Spleen (tissue), 11 donors: ENCODE results near the gene RNF146. TPM values are rescaled to one million over a fixed set of nuclear protein-coding genes. Genes with fewer than 3 reads are reported as not detected.

Experiments
- DNase-seq: peaks from one replicate; pipeline ENCODE4 v3.0.0-alpha.2; 2020
- H3K27ac ChIP-seq, 8 donors: fragments of 200-600 bp; sonication (generic) in 7 of 8; 1 replicate in 4 of 8; 2 replicates in 4 of 8; pipeline versions ENCODE4 v1.5.0 to v1.8.0; 2016 to 2021; ENCODE audit warnings: inconsistent platforms in 4 of 8, mild to moderate bottlenecking in 4 of 8, moderate library complexity in 1 of 8
- H3K27me3 ChIP-seq, 7 donors: fragments of 200-600 bp; sonication (generic) in 6 of 7; replicated peaks in 1 of 7; 1 replicate in 4 of 7; 2 replicates in 3 of 7; pipeline versions ENCODE4 v1.5.0 to v1.8.0; 2016 to 2021; ENCODE audit warnings: inconsistent platforms in 3 of 7, mild to moderate bottlenecking in 1 of 7
- H3K36me3 ChIP-seq, 6 donors: fragments of 200-600 bp; sonication (generic) in 5 of 6; 1 replicate in 4 of 6; 2 replicates in 2 of 6; pipeline versions ENCODE4 v1.5.0 to v1.8.0; 2016 to 2021; ENCODE audit warnings: inconsistent platforms in 2 of 6
- H3K4me1 ChIP-seq, 6 donors: fragments of 200-600 bp; sonication (generic) in 5 of 6; 1 replicate in 3 of 6; 2 replicates in 3 of 6; pipeline versions ENCODE4 v1.5.0 to v1.8.0; 2016 to 2021; ENCODE audit warnings: inconsistent platforms in 3 of 6
- H3K4me3 ChIP-seq, 8 donors: fragments of 200-600 bp; sonication (generic) in 7 of 8; 1 replicate in 4 of 8; 2 replicates in 4 of 8; pipeline versions ENCODE4 v1.5.0 to v1.8.0; 2016 to 2021; ENCODE audit warnings: inconsistent platforms in 4 of 8, mild to moderate bottlenecking in 4 of 8, moderate library complexity in 2 of 8
- H3K9me3 ChIP-seq, 8 donors: fragments of 200-600 bp; sonication (generic) in 7 of 8; 1 replicate in 4 of 8; 2 replicates in 4 of 8; pipeline versions ENCODE4 v1.5.0 to v1.8.0; 2016 to 2021; ENCODE audit warnings: inconsistent platforms in 4 of 8
- POLR2A ChIP-seq, 3 donors: fragments of 450-650 bp; IDR thresholded peaks; one replicate each; pipeline ENCODE4 v1.5.1; 2017; ENCODE audit warnings: antibody characterized with exemption in 3 of 3, mild to moderate bottlenecking in 1 of 3
- POLR2AphosphoS5 ChIP-seq, 3 donors: sonication (generic); formaldehyde crosslinking; IDR thresholded peaks; one replicate each; pipeline ENCODE4 v1.5.1; 2017; ENCODE audit warnings: antibody characterized with exemption in 3 of 3
- WGBS, 5 donors: extraction: QIAGEN DNeasy Blood & Tissue Kit in 3 of 5; methylation state at CpG; one replicate each; pipeline versions ENCODE4 v1.1.5 to v1.1.7; 2013 to 2018; 5-methylcytosine and 5-hydroxymethylcytosine counted together
- intact Hi-C: fragments of 100-400 bp; cut with DNase I; formaldehyde crosslinking; loops from one replicate; pipeline ENCODE4 v1.15.0; 2023; ENCODE audit warnings: low total_unique reads
- polyA plus RNA-seq, 3 donors: library from polyadenylated mRNA; stranded (reverse); fragments of 200-250 nt; gene quantifications; one replicate each; pipeline ENCODE4 v1.2.1, GENCODE V29; 2013
- total RNA-seq, 7 donors: library from RNA; depleted of rRNA in 3 of 7; stranded (reverse); fragments of >200 nt in 3 of 7; fragmentation: NEBNext Ultra II Directional in 4 of 7; extraction: Animal tissue kit (Norgen Biotek cat#: 25700) in 4 of 7; gene quantifications; one replicate each; pipeline versions ENCODE4 v1.1.0 to v1.2.1, GENCODE V29; 2016 to 2021
- TF ChIP-seq, protein P1 (sequence below), 11 experiments: fragments of 200-600 bp in 7 of 11; fragments of 450-650 bp in 4 of 11; sonication (generic) in 4 of 11; IDR thresholded peaks in 8 of 11; conservative IDR thresholded peaks in 3 of 11; 1 replicate in 7 of 11; 2 replicates in 4 of 11; pipeline versions ENCODE4 v1.4.0 to v1.8.0; 2016 to 2021; ENCODE audit warnings: antibody characterized with exemption in 11 of 11, inconsistent platforms in 4 of 11, mild to moderate bottlenecking in 1 of 11
- donor health status: healthy with polysubstance abuse.
- donor health status: DM: no; HTN: no; CAD: no; lungs with moderate emphysema.
- donor health status: DM: no; HTN: no; CAD: no.
- donor health status: Bipolar disorder and iron deficiency.
- donor health status: healthy.
- donor health status: DM: no; HTN: no; CAD: no.
- donor health status: DM: yes; HTN: yes; CAD: no.

Gene RNF146
- total and polyA plus RNA-seq, 10 donors: 31.5 to 125 (median 64.2) TPM

DNA sequence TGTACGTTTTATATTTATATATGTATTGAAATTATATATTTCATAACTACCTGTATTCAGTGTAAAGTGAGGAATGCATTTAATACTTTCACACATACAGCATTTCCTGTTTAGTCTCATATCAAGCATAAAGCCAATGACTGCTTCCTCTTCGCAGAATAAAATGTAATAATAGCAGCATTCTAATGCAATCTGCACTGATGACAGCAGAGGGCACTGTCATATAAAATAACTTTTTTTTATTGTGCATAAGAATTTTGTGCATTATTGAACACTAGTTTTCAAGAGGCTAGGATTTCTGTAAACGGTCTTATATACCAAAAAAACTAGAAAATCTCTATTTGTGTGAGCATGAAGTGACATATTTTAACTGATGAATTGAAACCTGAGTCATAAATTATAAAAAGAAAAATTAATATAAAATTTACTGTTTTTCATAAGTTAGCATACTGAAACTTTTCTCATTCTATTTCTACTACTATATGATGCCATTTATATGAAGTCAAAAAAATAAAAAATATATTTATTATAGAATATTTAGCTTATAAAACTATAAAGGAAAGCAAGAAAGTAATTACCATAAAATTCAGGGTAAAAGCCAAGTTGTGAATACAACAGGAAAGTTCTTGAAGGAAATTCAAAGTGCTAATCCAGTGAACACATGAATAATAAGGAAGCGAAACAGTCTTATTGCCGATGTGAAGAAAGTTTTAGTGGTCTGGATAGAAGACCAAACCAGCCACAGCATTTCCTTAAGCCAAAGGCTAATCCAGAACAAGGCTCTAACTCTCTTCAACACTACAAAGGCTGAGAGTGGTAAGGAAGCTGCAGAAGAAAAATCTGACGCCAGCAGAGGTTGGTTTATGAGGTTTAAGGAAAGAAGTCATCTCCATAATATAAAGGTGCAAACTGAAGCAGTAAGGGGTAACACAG lies 36.3 kb downstream of the RNF146 start:
- Histone ChIP-seq H3K4me3 (no peak overlapping the region), H3K27ac (no peak overlapping the region), H3K36me3 (peaks cover 0 to 23% (median 0%) of the 10 kb centered on the region in 6 donors), H3K9me3 (peaks cover 0 to 9% (median 2%) of the 10 kb centered on the region in 8 donors), H3K4me1 (peaks cover 0 to 33% (median 25%) of the 10 kb centered on the region in 6 donors), H3K27me3 (no peaks in the 10 kb centered on the region)
- TF ChIP-seq POLR2AphosphoS5 (IDR thresholded peaks at IDR 0.05): no peak
- no peak for TF ChIP-seq POLR2A (IDR thresholded peaks at IDR 0.05)
- TF ChIP-seq, protein P1, sequence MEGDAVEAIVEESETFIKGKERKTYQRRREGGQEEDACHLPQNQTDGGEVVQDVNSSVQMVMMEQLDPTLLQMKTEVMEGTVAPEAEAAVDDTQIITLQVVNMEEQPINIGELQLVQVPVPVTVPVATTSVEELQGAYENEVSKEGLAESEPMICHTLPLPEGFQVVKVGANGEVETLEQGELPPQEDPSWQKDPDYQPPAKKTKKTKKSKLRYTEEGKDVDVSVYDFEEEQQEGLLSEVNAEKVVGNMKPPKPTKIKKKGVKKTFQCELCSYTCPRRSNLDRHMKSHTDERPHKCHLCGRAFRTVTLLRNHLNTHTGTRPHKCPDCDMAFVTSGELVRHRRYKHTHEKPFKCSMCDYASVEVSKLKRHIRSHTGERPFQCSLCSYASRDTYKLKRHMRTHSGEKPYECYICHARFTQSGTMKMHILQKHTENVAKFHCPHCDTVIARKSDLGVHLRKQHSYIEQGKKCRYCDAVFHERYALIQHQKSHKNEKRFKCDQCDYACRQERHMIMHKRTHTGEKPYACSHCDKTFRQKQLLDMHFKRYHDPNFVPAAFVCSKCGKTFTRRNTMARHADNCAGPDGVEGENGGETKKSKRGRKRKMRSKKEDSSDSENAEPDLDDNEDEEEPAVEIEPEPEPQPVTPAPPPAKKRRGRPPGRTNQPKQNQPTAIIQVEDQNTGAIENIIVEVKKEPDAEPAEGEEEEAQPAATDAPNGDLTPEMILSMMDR (IDR thresholded peaks at IDR 0.05 in 8 of 11, conservative IDR thresholded peaks at IDR 0.05 in 3 of 11): peak; percentile 47 to 85 (median 76)
- intact Hi-C loops: loop anchor here (10.0 kb wide), 1 partner anchor 122 kb away; no protein-coding TSS in a partner anchor
- DNase-seq: no peak
- 29 to 48% (median 37%) methylated on average over 6 of the region's 6 CpGs for WGBS, 5 donors

GRCh38 chr6:127303917-127304316 lies 37.3 kb downstream of the RNF146 start:
- peaks cover 0 to 33% (median 25%) of the 10 kb centered on the region in 6 donors for H3K4me1 ChIP-seq
- no peaks in the 10 kb centered on the region for H3K27me3 ChIP-seq
- peak overlapping the region in 1 of 8 donors; percentile 14 for H3K27ac ChIP-seq
- H3K4me3 ChIP-seq: no peak overlapping the region
- H3K9me3 ChIP-seq: peaks cover 0 to 19% (median 6%) of the 10 kb centered on the region in 8 donors
- WGBS, 5 donors: 90 to 97% (median 94%) methylated on average over 3 of the region's 3 CpGs
- no peak for TF ChIP-seq POLR2AphosphoS5 (IDR thresholded peaks at IDR 0.05)
- no peak for TF ChIP-seq POLR2A (IDR thresholded peaks at IDR 0.05)
- TF ChIP-seq, protein P1 (IDR thresholded peaks at IDR 0.05 in 8 of 11, conservative IDR thresholded peaks at IDR 0.05 in 3 of 11): no peak
- DNase-seq: no peak
- intact Hi-C loops: loop anchor here (10.0 kb wide), 1 partner anchor 121 kb away; no protein-coding TSS in a partner anchor
- H3K36me3 ChIP-seq: peaks cover 0 to 30% (median 0%) of the 10 kb centered on the region in 6 donors

- peaks cover 0 to 30% (median 25%) of the 10 kb centered on the region in 6 donors for H3K4me1 ChIP-seq
- WGBS, 5 donors: 90 to 98% (median 94%) methylated on average over 1 of the region's 1 CpG
- intact Hi-C loops: loop anchor here (10.0 kb wide), 1 partner anchor 119 kb away; no protein-coding TSS in a partner anchor
Observed at GRCh38 chr6:127305741-127306140, 39.1 kb downstream of the RNF146 start.

More at GRCh38 chr6:127305741-127306140, 39.1 kb downstream of the RNF146 start:
- H3K36me3 ChIP-seq: peaks cover 0 to 40% (median 0%) of the 10 kb centered on the region in 6 donors
- no peak overlapping the region for H3K27ac ChIP-seq
- no peaks in the 10 kb centered on the region for H3K27me3 ChIP-seq
- TF ChIP-seq POLR2AphosphoS5 (IDR thresholded peaks at IDR 0.05): no peak
- TF ChIP-seq, protein P1 (IDR thresholded peaks at IDR 0.05 in 8 of 11, conservative IDR thresholded peaks at IDR 0.05 in 3 of 11): no peak
- no peak for TF ChIP-seq POLR2A (IDR thresholded peaks at IDR 0.05)
- DNase-seq: no peak
- H3K9me3 ChIP-seq: peaks cover 0 to 20% (median 6%) of the 10 kb centered on the region in 8 donors
- H3K4me3 ChIP-seq: no peak overlapping the region
